GM12891 (cell line): ENCODE data around the gene NTHL1.

Experiments
- POLR2A ChIP-seq: IDR thresholded peaks from 2 replicates; pipeline ENCODE4 v1.6.1; 2011; ENCODE audit warnings: low read depth, low read length, control low read depth
- POLR2AphosphoS5 ChIP-seq: IDR thresholded peaks from 2 replicates; pipeline ENCODE4 v1.6.1; 2011; ENCODE audit warnings: low read depth, low read length, control low read depth
- TAF1 ChIP-seq: IDR thresholded peaks from 2 replicates; pipeline ENCODE4 v1.6.1; 2011; ENCODE audit warnings: low read depth, low read length, control low read depth

- no peak for TF ChIP-seq TAF1
- TF ChIP-seq POLR2A, result no peak
- TF ChIP-seq POLR2AphosphoS5, result no peak
These were observed 49.2 kb downstream of the NTHL1 start for GRCh38 chr16:1998360-1998835.
